GM18505 (cell line): Measurements from ENCODE around the gene STK11IP.

ENCODE experiments used
- ATAC-seq: cut with Tn5 transposase; IDR thresholded peaks from one replicate; pipeline ENCODE4 v1.9.1; 2021; ENCODE audit not compliant: unreplicated experiment
- POLR2A ChIP-seq: IDR thresholded peaks from 4 replicates; pipeline ENCODE4 v1.6.1; 2011; ENCODE audit warnings: borderline replicate concordance; ENCODE audit not compliant: insufficient read depth, insufficient read length; ENCODE audit errors: extremely low read depth

STK11IP gene

GRCh38 chr2:219597552-219598307, at the start of gene STK11IP:
TSS of gene STK11IP (plus strand) at chr2:219597857. CDS start at chr2:219598120, 263 bp downstream.
- peak; percentile 96 for TF ChIP-seq POLR2A
- peak; percentile 94 for ATAC-seq

GRCh38 chr2:219548990-219549389, 48.7 kb upstream of the STK11IP start:
- no peak for ATAC-seq
- TF ChIP-seq POLR2A, result no peak

GRCh38 chr2:219549619-219550018, 48.0 kb upstream of the STK11IP start:
- ATAC-seq, result no peak
- TF ChIP-seq POLR2A, result no peak

GRCh38 chr2:219551441-219552381, 45.9 kb upstream of the STK11IP start:
- TF ChIP-seq POLR2A, result no peak
- peak; percentile 9 for ATAC-seq

- no peak for TF ChIP-seq POLR2A
- ATAC-seq, result peak; percentile 89
Observed at GRCh38 chr2:219552382-219553167, 45.1 kb upstream of the STK11IP start.

GRCh38 chr2:219553168-219553417, 44.6 kb upstream of the STK11IP start:
- TF ChIP-seq POLR2A, result no peak
- ATAC-seq, result no peak

GRCh38 chr2:219553463-219553963, 44.1 kb upstream of the STK11IP start:
- TF ChIP-seq POLR2A, result no peak
- no peak for ATAC-seq

GRCh38 chr2:219554350-219554749, 43.3 kb upstream of the STK11IP start:
- TF ChIP-seq POLR2A, result no peak
- no peak for ATAC-seq

GRCh38 chr2:219555956-219556355, 41.7 kb upstream of the STK11IP start:
- no peak for TF ChIP-seq POLR2A
- no peak for ATAC-seq

- no peak for ATAC-seq
- TF ChIP-seq POLR2A, result no peak
Observed at GRCh38 chr2:219556413-219556812, 41.2 kb upstream of the STK11IP start.

GRCh38 chr2:219557320-219557719, 40.3 kb upstream of the STK11IP start:
- TF ChIP-seq POLR2A, result no peak
- ATAC-seq, result no peak

GRCh38 chr2:219557791-219558785, 39.6 kb upstream of the STK11IP start:
- no peak for TF ChIP-seq POLR2A
- no peak for ATAC-seq
